Loucy (cell line): ENCODE data around the gene LMF1.

Experiments
- H2AFZ ChIP-seq: fragments of 200-600 bp; sonication (generic); 2 replicates; pipeline ENCODE4 v1.6.0; 2016; ENCODE audit warnings: antibody characterized with exemption, mild to moderate bottlenecking, low read length, moderate library complexity
- H3F3A ChIP-seq: fragments of 200-600 bp; 2 replicates; pipeline ENCODE4 v1.6.0; 2016; ENCODE audit warnings: antibody characterized with exemption, low read depth, mild to moderate bottlenecking
- H3K27me3 ChIP-seq: fragments of 200-600 bp; sonication (generic); 2 replicates; pipeline ENCODE4 v1.6.1; 2014; ENCODE audit warnings: low read length, mild to moderate bottlenecking; ENCODE audit not compliant: insufficient read depth, poor library complexity, severe bottlenecking
- H3K36me3 ChIP-seq: fragments of 200-600 bp; sonication (generic); 2 replicates; pipeline ENCODE4 v1.6.1; 2016; ENCODE audit warnings: low read length; ENCODE audit not compliant: insufficient read depth
- H3K4me1 ChIP-seq: fragments of 200-600 bp; sonication (generic); 2 replicates; pipeline ENCODE4 v1.5.1; 2014; ENCODE audit warnings: low read length, mild to moderate bottlenecking; ENCODE audit not compliant: insufficient read depth, poor library complexity, severe bottlenecking
- H3K4me2 ChIP-seq: fragments of 200-600 bp; sonication (generic); 2 replicates; pipeline ENCODE4 v1.6.0; 2014; ENCODE audit warnings: antibody characterized with exemption, low read length, low read depth, mild to moderate bottlenecking; ENCODE audit not compliant: poor library complexity, severe bottlenecking
- H3K4me3 ChIP-seq: fragments of 200-600 bp; sonication (generic); 2 replicates; pipeline ENCODE4 v1.5.1; 2014; ENCODE audit warnings: low read length, mild to moderate bottlenecking, mixed read lengths; ENCODE audit not compliant: poor library complexity, severe bottlenecking
- H3K79me2 ChIP-seq: fragments of 200-600 bp; sonication (generic); 2 replicates; pipeline ENCODE4 v1.6.1; 2014; ENCODE audit warnings: low read length; ENCODE audit not compliant: insufficient read depth
- H3K9ac ChIP-seq: fragments of 200-600 bp; sonication (generic); 2 replicates; pipeline ENCODE4 v1.6.0; 2014; ENCODE audit warnings: mild to moderate bottlenecking, low read depth, low read length, moderate library complexity; ENCODE audit not compliant: poor library complexity, severe bottlenecking
- H3K9me2 ChIP-seq: fragments of 200-600 bp; sonication (generic); replicated peaks from 2 replicates; pipeline ENCODE4 v1.6.1; 2016; ENCODE audit warnings: low read depth, low read length, mixed read lengths
- H3K9me3 ChIP-seq: fragments of 200-600 bp; sonication (generic); 2 replicates; pipeline ENCODE4 v1.6.1; 2014; ENCODE audit warnings: mild to moderate bottlenecking, antibody characterized with exemption, low read length, low read depth; ENCODE audit not compliant: insufficient read depth
- H4K20me1 ChIP-seq: fragments of 200-600 bp; sonication (generic); 2 replicates; pipeline ENCODE4 v1.6.0; 2014; ENCODE audit warnings: antibody characterized with exemption, low read length, mild to moderate bottlenecking; ENCODE audit not compliant: insufficient read depth, poor library complexity, severe bottlenecking
- CTCF ChIP-seq: fragments of 200-600 bp; sonication (generic); conservative IDR thresholded peaks from 2 replicates; pipeline ENCODE4 v1.5.1; 2014; ENCODE audit warnings: mild to moderate bottlenecking, antibody characterized with exemption, low read length
- EZH2phosphoT487 ChIP-seq: fragments of 200-600 bp; IDR thresholded peaks from 2 replicates; pipeline ENCODE4 v1.6.1; 2018; ENCODE audit warnings: antibody characterized with exemption, mild to moderate bottlenecking, moderate library complexity, borderline replicate concordance

LMF1 gene

GRCh38 chr16:897701-898100 is 73.1 kb downstream of the LMF1 start:
- no peaks in the 10 kb centered on the region for H3K79me2 ChIP-seq
- no peaks in the 10 kb centered on the region for H3K4me1 ChIP-seq
- no peaks in the 10 kb centered on the region for H3F3A ChIP-seq
- H3K4me3 ChIP-seq, result no peak overlapping the region
- H4K20me1 ChIP-seq, result no peaks in the 10 kb centered on the region
- no peak overlapping the region for H3K9ac ChIP-seq
- H3K9me2 ChIP-seq, result no peaks in the 10 kb centered on the region
- H2AFZ ChIP-seq, result no peak overlapping the region
- no peaks in the 10 kb centered on the region for H3K9me3 ChIP-seq
- no peaks in the 10 kb centered on the region for H3K36me3 ChIP-seq
- no peak for TF ChIP-seq EZH2phosphoT487
- no peak for TF ChIP-seq CTCF
- H3K4me2 ChIP-seq, result no peak overlapping the region
- no peaks in the 10 kb centered on the region for H3K27me3 ChIP-seq

DNA sequence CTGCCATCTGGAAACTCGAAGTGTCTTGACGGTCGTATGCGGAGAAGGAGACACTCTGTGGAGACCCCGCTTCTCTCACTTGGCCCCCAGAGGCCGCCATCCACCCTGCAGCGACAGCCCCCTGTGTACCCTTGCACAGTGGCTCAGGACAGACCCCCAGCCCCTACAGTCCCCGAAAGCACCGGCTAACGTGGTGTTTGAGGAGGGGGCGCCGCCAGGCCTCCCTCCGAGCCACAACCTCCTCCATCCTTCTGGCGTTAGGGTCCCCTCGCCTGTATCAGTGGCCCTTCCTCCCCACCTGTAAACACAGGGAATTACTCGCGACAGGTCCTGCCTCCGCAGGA is 73.6 kb downstream of the LMF1 start:
- H3K4me3 ChIP-seq, result no peak overlapping the region
- no peaks in the 10 kb centered on the region for H3K36me3 ChIP-seq
- H3K27me3 ChIP-seq, result no peaks in the 10 kb centered on the region
- no peak for TF ChIP-seq CTCF
- TF ChIP-seq EZH2phosphoT487, result no peak
- H3K9ac ChIP-seq, result no peak overlapping the region
- H4K20me1 ChIP-seq, result no peaks in the 10 kb centered on the region
- no peaks in the 10 kb centered on the region for H3K79me2 ChIP-seq
- H3K4me2 ChIP-seq, result no peak overlapping the region
- H3K9me2 ChIP-seq, result no peaks in the 10 kb centered on the region
- no peak overlapping the region for H2AFZ ChIP-seq
- H3F3A ChIP-seq, result no peaks in the 10 kb centered on the region
- no peaks in the 10 kb centered on the region for H3K4me1 ChIP-seq
- H3K9me3 ChIP-seq, result no peaks in the 10 kb centered on the region

GRCh38 chr16:896261-897199 is 74.3 kb downstream of the LMF1 start:
- H3K4me3 ChIP-seq, result no peak overlapping the region
- no peak overlapping the region for H2AFZ ChIP-seq
- H3K9me2 ChIP-seq, result no peaks in the 10 kb centered on the region
- H3F3A ChIP-seq, result no peaks in the 10 kb centered on the region
- no peaks in the 10 kb centered on the region for H3K4me1 ChIP-seq
- no peaks in the 10 kb centered on the region for H3K79me2 ChIP-seq
- H3K9me3 ChIP-seq, result no peaks in the 10 kb centered on the region
- no peaks in the 10 kb centered on the region for H4K20me1 ChIP-seq
- no peaks in the 10 kb centered on the region for H3K36me3 ChIP-seq
- no peak for TF ChIP-seq EZH2phosphoT487
- TF ChIP-seq CTCF, result no peak
- H3K9ac ChIP-seq, result no peak overlapping the region
- H3K27me3 ChIP-seq, result no peaks in the 10 kb centered on the region
- H3K4me2 ChIP-seq, result no peak overlapping the region
